ENCODE results near the gene SARNP.
"Not testable (repeated sequence)": the region's sequence is repeated elsewhere in the genome, so short reads cannot be mapped to it uniquely, and the experiment has no call there.

The SARNP gene

DNA sequence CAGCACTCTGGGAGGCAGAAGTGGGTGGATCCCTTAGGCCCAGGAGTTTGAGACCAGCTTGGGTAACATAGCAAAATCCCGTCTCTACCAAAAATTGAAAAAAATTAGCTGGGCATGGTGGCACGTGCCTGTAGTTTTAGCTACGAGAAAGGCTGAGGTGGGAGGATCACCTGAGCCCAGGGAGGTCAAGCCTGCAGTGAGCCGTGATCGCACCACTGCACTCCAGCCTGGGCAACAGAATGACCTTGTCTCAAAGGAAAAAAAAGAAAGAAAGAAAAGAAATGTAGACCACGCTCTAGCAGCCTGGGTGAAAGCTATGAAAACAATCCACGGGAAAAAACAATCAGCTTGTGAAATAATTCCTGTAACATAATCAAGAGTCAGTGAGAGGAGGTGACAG is 29.0 kb downstream of the SARNP start:
- DNase-seq = no peak

- peak; percentile 2 for DNase-seq
Measured at GRCh38 chr12:55780685-55781084, 36.8 kb downstream of the SARNP start.

GRCh38 chr12:55777856-55778255 is 39.7 kb downstream of the SARNP start:
- no peak for DNase-seq

DNA sequence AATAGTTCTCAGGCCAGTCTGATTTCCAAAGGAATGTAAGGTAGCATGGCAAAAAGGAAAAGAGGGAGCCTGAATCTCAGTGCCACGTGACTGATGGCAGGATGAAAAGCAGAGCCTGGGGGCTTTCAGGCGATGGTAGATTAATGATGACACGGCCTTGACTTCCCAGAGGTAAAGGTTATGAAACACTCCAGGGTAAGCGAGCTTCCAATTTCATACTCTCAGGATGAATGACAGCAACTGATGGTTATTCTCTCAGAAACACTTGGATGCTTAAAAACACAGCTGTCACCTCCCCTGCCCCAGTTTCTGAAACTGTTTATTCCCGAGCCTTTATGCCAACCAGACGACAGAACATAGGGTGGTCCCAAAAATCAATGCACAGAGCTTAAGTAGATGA is 45.8 kb downstream of the SARNP start:
- DNase-seq = no peak

DNA sequence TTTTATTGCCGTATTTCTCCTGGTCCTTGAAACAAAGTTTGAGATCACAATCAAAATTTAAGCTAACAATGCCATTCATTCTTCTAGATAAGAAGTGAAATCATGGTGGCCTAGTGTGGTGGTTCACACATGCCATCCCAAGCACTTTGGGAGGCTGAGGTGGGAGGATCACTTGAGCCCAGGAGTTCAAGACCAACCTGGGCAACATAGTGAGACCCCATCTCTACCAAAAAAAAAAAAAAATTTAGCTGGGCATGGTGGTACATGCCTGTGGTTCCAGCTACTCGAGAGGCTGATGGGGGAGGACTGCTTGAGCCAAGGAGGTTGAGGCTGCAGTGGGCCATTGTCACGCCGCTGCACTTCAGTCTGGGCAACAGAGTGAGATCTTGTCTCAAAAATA is 50.4 kb downstream of the SARNP start:
- DNase-seq = no peak

GRCh38 chr12:55765736-55766290 is 51.7 kb downstream of the SARNP start:
- DNase-seq = no peak

GRCh38 chr12:55762646-55763045 is 54.9 kb downstream of the SARNP start:
- no peak for DNase-seq

GRCh38 chr12:55760663-55761062 is 56.9 kb downstream of the SARNP start:
- DNase-seq = no peak

GRCh38 chr12:55758575-55758974 is 58.9 kb downstream of the SARNP start:
- not testable (repeated sequence) for DNase-seq

GRCh38 chr12:55757701-55758100 is 59.8 kb downstream of the SARNP start:
- no peak for DNase-seq

DNA sequence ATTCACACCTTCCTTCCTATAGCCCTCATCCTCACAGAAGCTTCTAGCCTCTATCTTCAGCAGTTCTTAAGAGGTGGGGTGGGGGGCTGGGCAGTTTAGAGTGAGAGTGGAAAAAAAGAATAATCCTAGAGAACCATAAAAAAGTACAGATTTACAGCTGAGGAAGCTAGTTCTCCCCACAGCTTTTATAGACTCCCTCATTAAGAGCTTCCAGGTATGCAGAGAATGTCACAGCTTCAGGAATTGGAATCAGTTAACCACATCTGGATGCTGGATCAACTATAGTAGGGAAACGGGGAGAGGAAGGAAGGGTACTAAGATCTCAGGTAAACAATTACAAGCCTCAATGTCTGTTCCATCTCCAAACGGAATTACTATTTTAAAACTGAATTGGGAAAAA is 62.3 kb downstream of the SARNP start:
- DNase-seq = no peak

- DNase-seq = no peak
Measured at GRCh38 chr12:55748230-55748993, 69.1 kb downstream of the SARNP start.

- DNase-seq = no peak
Measured at GRCh38 chr12:55746913-55747231, 70.7 kb downstream of the SARNP start.

DNA sequence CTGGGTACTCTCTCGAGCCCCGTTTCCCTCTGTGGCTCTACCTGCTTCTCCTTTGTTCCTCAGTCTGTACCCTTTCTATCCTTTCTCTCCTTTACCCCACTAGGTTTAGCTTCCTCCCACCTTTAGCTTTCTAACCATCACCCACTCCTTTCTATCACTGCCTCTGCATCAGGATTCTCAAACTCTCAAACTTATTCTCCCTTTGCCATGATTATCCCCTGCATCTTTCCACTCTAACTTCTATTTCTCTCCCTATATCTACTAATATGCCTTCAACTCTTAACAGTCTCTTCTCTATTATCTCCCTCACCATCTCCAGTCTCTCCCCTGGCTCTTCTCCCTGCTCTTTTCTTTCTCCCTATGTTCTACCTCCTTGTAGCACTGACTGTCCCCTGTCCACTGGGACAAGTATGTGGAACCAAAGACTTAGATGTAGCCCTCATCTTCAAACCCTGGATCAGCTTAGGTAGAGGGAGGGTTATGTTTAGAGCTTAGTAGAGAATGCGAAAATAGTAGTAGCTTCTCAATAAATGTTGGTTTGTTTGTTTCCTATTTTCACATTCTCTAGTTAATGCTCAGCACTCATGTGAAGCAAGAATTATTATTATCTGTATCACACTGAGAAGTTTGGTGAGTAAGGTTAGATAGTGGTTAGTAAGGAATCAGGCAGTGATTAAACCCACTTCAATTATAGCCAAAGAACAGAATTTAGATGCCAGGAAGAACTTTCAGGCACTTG is 71.2 kb downstream of the SARNP start:
- DNase-seq = no peak

- DNase-seq = no peak
Measured at GRCh38 chr12:55745361-55746173, 72.0 kb downstream of the SARNP start.

GRCh38 chr12:55744340-55745030 is 73.0 kb downstream of the SARNP start:
- no peak for DNase-seq

DNA sequence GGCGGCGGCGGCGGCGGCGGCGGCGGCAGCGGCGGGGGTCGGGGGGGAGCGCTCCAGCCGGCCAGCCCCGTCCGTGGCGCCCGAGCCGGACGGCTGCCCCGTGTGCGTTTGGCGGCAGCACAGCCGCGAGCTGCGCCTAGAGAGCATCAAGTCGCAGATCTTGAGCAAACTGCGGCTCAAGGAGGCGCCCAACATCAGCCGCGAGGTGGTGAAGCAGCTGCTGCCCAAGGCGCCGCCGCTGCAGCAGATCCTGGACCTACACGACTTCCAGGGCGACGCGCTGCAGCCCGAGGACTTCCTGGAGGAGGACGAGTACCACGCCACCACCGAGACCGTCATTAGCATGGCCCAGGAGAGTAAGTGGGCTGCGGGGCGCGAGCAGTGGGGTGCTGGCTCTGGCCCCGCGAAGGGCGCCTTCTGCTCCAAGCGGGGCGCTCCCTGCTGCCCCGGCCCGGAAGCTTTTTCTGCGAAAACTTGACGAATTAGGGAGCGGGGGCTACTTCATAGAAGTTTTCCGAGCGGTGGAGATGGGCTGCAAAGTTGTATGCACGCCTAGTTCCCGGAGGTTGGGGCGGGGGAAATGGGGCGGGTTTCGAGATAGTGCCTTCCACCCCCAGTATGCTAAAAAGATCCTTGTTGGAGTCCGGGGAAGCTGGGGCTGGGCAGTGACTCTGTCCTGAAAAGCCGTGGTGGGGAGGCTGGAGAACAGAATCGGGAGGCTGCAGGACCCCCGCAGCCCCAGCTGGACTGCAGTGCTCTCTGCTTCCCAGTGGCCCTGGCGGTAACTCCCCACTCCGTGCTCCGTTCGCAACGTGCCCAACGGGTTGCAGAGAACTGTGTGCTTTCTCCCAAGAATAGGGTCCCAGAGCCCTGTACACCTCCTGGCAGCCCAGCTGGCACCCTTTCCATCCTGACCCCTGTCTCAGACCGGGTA is 73.9 kb downstream of the SARNP start:
- peak; percentile 31 for DNase-seq

- peak; percentile 76 for DNase-seq
Measured at GRCh38 chr12:55742719-55743405, 74.7 kb downstream of the SARNP start, which contains the start of gene GDF11. Gene GDF11, plus strand, starts transcription at chr12:55743122. Its CDS starts 195 bp downstream, at chr12:55743317.

DNA sequence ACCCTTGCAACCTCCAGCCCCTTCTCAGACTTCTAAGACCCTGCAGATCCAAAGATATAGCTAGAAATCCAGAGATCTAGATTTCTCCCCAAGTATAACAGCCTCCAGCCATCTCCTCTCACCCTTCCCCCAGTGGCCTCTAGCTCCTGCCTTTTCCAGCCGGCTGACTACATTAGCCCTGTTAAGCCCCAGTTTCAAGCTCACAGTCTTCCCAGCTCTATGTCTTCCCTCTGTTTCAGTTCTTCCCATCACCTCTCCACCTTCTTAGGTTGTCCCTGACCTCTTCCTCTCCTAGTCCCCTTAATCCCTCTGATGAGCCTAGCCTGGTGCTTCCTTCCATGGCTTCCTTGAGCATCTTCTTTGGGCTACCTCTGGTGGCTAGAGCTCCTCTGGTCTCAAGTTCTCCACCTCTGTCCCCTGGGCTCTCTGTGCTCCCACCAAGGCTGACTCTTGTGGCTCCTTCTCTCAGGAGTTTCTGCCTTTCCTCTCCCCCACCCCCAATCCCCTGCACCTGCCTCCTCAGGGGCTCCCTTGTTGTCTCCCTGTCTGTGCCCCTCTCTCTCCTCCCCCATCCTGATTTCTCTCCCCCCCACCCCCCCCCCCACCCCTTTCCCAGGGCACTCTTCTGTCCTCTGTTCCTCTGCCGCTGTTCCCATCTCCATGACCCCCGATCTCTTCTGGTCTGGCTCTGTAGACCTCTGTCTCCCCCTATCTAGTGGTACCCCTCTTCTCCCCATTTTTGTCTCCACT is 75.4 kb downstream of the SARNP start:
- no peak for DNase-seq

GRCh38 chr12:55739025-55739378 is 78.5 kb downstream of the SARNP start:
- no peak for DNase-seq

Measured in CD4-positive, alpha-beta T cell treated with Interleukin-4 for 4 hours (primary cell).